ENCODE data around the gene TBC1D17. TPM values are rescaled to one million over a fixed set of nuclear protein-coding genes. Genes with fewer than 3 reads are reported as not detected.

The TBC1D17 gene
- total and polyA plus RNA-seq, 10 donors, result 20.8 to 53.5 (median 36.6) TPM

- Histone ChIP-seq H3K4me3 (no peak overlapping the region), H3K9me3 (no peaks in the 10 kb centered on the region)
These were observed 2.9 kb upstream of the TBC1D17 start for GRCh38 chr19:49874503-49875157.

DNA sequence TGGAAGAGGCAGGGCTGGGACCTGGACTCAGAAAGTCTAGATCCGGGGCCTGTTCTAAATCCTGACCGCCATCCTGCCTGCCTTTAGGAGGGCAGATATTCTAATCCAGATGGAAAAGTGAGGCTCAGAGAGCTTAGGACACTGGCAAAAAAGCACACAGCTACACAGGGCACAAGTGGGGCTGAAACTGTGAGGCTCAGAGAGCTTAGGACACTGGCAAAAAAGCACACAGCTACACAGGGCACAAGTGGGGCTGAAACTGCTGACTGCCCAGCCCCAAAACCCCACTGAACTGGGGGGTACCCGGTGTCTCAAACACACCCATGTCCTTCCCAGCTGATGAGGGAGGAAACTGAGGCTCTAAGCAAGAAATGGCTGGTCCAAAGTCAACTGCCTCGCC is 2.3 kb upstream of the TBC1D17 start:
- Histone ChIP-seq H3K9me3 (no peaks in the 10 kb centered on the region), H3K4me3 (peak overlapping the region in 4 of 8 donors; percentile 79 to 87 (median 86)), H3K27me3 (replicated peaks in 1 of 7) (no peaks in the 10 kb centered on the region), H3K4me1 (peaks cover 16 to 80% (median 43%) of the 10 kb centered on the region in 6 donors), H3K36me3 (peaks cover 3 to 58% (median 11%) of the 10 kb centered on the region in 6 donors), H3K27ac (peak overlapping the region in 6 of 8 donors; percentile 96 to 100 (median 99))
- no peak for TF ChIP-seq CTCF (IDR thresholded peaks at IDR 0.05 in 8 of 11, conservative IDR thresholded peaks at IDR 0.05 in 3 of 11)
- TF ChIP-seq POLR2A (IDR thresholded peaks at IDR 0.05), result no peak
- TF ChIP-seq POLR2AphosphoS5 (IDR thresholded peaks at IDR 0.05), result no peak
- DNase-seq, result no peak
- intact Hi-C loops (cut with DNase I; ENCODE audit: low total_unique reads), result no loop called here
- 88 to 91% (median 91%) methylated on average over 4 of the region's 4 CpGs for WGBS, 5 donors

More at GRCh38 chr19:49874503-49875157, 2.9 kb upstream of the TBC1D17 start:
- H3K36me3 ChIP-seq, result peaks cover 0 to 52% (median 6%) of the 10 kb centered on the region in 6 donors
- DNase-seq, result no peak
- H3K4me1 ChIP-seq, result peaks cover 19 to 79% (median 45%) of the 10 kb centered on the region in 6 donors
- WGBS, 5 donors, result 88 to 96% (median 92%) methylated on average over 10 to 11 of the region's 11 CpGs
- intact Hi-C loops (cut with DNase I; ENCODE audit: low total_unique reads), result no loop called here
- H3K27ac ChIP-seq, result peak overlapping the region in 3 of 8 donors; percentile 99 to 100 (median 99)
- no peaks in the 10 kb centered on the region for H3K27me3 ChIP-seq (replicated peaks in 1 of 7)
- TF ChIP-seq CTCF (IDR thresholded peaks at IDR 0.05 in 8 of 11, conservative IDR thresholded peaks at IDR 0.05 in 3 of 11) (no peak), POLR2A (IDR thresholded peaks at IDR 0.05) (no peak), POLR2AphosphoS5 (IDR thresholded peaks at IDR 0.05) (no peak)

DNA sequence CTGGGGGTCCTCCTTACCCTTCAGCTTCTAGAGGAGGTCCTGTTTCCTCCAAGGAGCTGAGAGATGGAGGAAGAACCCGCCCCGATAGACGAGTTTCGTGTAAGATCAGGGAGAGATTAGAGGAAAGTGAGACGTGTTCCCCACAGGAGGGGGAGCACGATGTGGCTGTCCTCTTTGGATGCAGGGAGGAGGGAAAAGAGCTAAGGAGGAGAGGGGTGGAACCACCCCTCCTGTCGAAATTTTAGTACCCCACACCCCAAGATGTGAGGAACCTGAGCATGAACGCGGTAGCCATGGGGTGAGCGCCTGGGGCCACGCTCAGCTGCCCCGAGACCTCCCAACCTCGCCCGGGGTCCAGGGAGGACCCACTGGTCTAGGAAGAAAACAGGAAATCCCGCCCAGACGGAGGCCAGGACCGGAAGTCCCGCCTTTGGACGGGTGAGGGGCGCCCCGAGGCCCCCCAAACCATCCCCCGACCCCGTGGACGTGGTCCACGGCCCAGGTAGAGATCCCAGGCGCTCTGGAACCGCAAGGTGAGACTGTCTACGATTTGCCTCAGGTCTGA is 1.6 kb upstream of the TBC1D17 start:
- TF ChIP-seq POLR2A (IDR thresholded peaks at IDR 0.05) (no peak), POLR2AphosphoS5 (IDR thresholded peaks at IDR 0.05) (peak in 2 of 3 donors; percentile 21 to 23)
- 0 to 2% (median 1%) methylated on average over 18 to 28 of the region's 28 CpGs for WGBS, 5 donors
- peaks cover 9 to 61% (median 19%) of the 10 kb centered on the region in 6 donors for H3K36me3 ChIP-seq
- H3K27ac ChIP-seq, result peak overlapping the region; percentile 96 to 100 (median 99)
- peak overlapping the region; percentile 54 to 87 (median 76) for H3K4me3 ChIP-seq
- peak; percentile 94 for DNase-seq
- peaks cover 10 to 73% (median 37%) of the 10 kb centered on the region in 6 donors for H3K4me1 ChIP-seq
- no peaks in the 10 kb centered on the region for H3K27me3 ChIP-seq (replicated peaks in 1 of 7)
- intact Hi-C loops (cut with DNase I; ENCODE audit: low total_unique reads), result no loop called here
- H3K9me3 ChIP-seq, result no peaks in the 10 kb centered on the region

GRCh38 chr19:49876422-49877019 is 981 bp upstream of the TBC1D17 start:
- Histone ChIP-seq H3K4me3 (peak overlapping the region; percentile 54 to 87 (median 76)), H3K36me3 (peaks cover 9 to 61% (median 25%) of the 10 kb centered on the region in 6 donors), H3K27me3 (replicated peaks in 1 of 7) (no peaks in the 10 kb centered on the region), H3K27ac (peak overlapping the region; percentile 96 to 100 (median 99)), H3K4me1 (peaks cover 10 to 67% (median 35%) of the 10 kb centered on the region in 6 donors), H3K9me3 (no peaks in the 10 kb centered on the region)
- intact Hi-C loops (cut with DNase I; ENCODE audit: low total_unique reads), result no loop called here
- 0% methylated on average over 36 to 46 of the region's 46 CpGs for WGBS, 5 donors
- TF ChIP-seq POLR2AphosphoS5 (IDR thresholded peaks at IDR 0.05) (peak; percentile 78 to 95 (median 88)), POLR2A (IDR thresholded peaks at IDR 0.05) (peak in 1 of 3 donors; percentile 45), CTCF (IDR thresholded peaks at IDR 0.05 in 8 of 11, conservative IDR thresholded peaks at IDR 0.05 in 3 of 11) (no peak)
- peak; percentile 98 for DNase-seq
